BE2C (cell line): ENCODE data around the gene AXDND1.
"Not testable (repeated sequence)": the region's sequence is repeated elsewhere in the genome, so short reads cannot be mapped to it uniquely, and the experiment has no call there.

Experiments used
- DNase-seq: peaks from one replicate; pipeline ENCODE4 v3.0.0-alpha.2; 2020
- H3K27me3 ChIP-seq: fragments of 250-450 bp; sonication (Bioruptor Pico); 2 replicates; pipeline ENCODE4 v1.5.1; 2020; ENCODE audit warnings: mild to moderate bottlenecking
- H3K36me3 ChIP-seq: fragments of 250-450 bp; sonication (Bioruptor Pico); 2 replicates; pipeline ENCODE4 v1.5.1; 2020; ENCODE audit warnings: mild to moderate bottlenecking
- H3K4me1 ChIP-seq: fragments of 250-450 bp; sonication (Bioruptor Pico); 2 replicates; pipeline ENCODE4 v1.5.1; 2020
- H3K4me3 ChIP-seq: 2 replicates; pipeline ENCODE4 v1.5.1; 2011; ENCODE audit warnings: low read depth, low read length
- H3K9me3 ChIP-seq: fragments of 250-450 bp; sonication (Bioruptor Pico); 2 replicates; pipeline ENCODE4 v1.5.1; 2020
- CTCF ChIP-seq: IDR thresholded peaks from 2 replicates; pipeline ENCODE4 v1.5.1; 2012; ENCODE audit warnings: mild to moderate bottlenecking, low read depth, low read length

Gene AXDND1

GRCh38 chr1:179352236-179352635, 13.5 kb upstream of the AXDND1 start:
- Histone ChIP-seq H3K9me3 (no peaks in the 10 kb centered on the region), H3K27me3 (no peaks in the 10 kb centered on the region), H3K4me3 (no peak overlapping the region), H3K4me1 (no peaks in the 10 kb centered on the region), H3K36me3 (no peaks in the 10 kb centered on the region; the same call in 1 of the 2 replicates)
- no peak for TF ChIP-seq CTCF
- DNase-seq, result no peak

- no peak for TF ChIP-seq CTCF
- Histone ChIP-seq H3K4me1 (no peaks in the 10 kb centered on the region), H3K36me3 (no peaks in the 10 kb centered on the region; the same call in 1 of the 2 replicates), H3K27me3 (no peaks in the 10 kb centered on the region), H3K9me3 (no peaks in the 10 kb centered on the region), H3K4me3 (no peak overlapping the region)
- no peak for DNase-seq
Measured at GRCh38 chr1:179353546-179353945, 12.2 kb upstream of the AXDND1 start.

- H3K4me3 ChIP-seq, H3K36me3 ChIP-seq, H3K9me3 ChIP-seq, H3K4me1 ChIP-seq, DNase-seq, H3K27me3 ChIP-seq: not testable (repeated sequence)
Measured at GRCh38 chr1:179361631-179362030, 4.1 kb upstream of the AXDND1 start.

GRCh38 chr1:179366093-179366800, 476 bp downstream of the AXDND1 start:
- DNase-seq, result no peak
- TF ChIP-seq CTCF, result no peak
- Histone ChIP-seq H3K9me3 (no peaks in the 10 kb centered on the region), H3K27me3 (peaks cover 4% of the 10 kb centered on the region), H3K4me1 (no peaks in the 10 kb centered on the region), H3K4me3 (peak overlapping the region; percentile 90), H3K36me3 (no peaks in the 10 kb centered on the region)

GRCh38 chr1:179369751-179370341, 4.1 kb downstream of the AXDND1 start:
- H3K4me1 ChIP-seq, result no peaks in the 10 kb centered on the region
- DNase-seq, result peak; percentile 21
- peak; percentile 66 for TF ChIP-seq CTCF
- H3K36me3 ChIP-seq, result no peaks in the 10 kb centered on the region
- H3K4me3 ChIP-seq, result no peak overlapping the region
- no peaks in the 10 kb centered on the region for H3K9me3 ChIP-seq
- peaks cover 11% of the 10 kb centered on the region for H3K27me3 ChIP-seq

- Histone ChIP-seq H3K27me3 (peaks cover 18% of the 10 kb centered on the region), H3K4me1 (no peaks in the 10 kb centered on the region), H3K36me3 (no peaks in the 10 kb centered on the region), H3K9me3 (no peaks in the 10 kb centered on the region), H3K4me3 (no peak overlapping the region)
- no peak for TF ChIP-seq CTCF
- DNase-seq, result no peak
Measured at GRCh38 chr1:179372160-179372559, 6.4 kb downstream of the AXDND1 start.
